A549 treated with DMSO at 1 μM for 4 hours (cell line): ENCODE data around the gene GPBAR1. TPM values are rescaled to one million over a fixed set of nuclear protein-coding genes. Genes with fewer than 3 reads are reported as not detected.

Experiments used
- total RNA-seq: library from RNA; stranded (reverse); fragments of 200-300 nt; extraction: Qiagen RNA extraction; gene quantifications from 5 replicates; pipeline ENCODE4 v1.2.3, GENCODE V29; 2022; ENCODE audit warnings: low read depth

Gene GPBAR1, protein sequence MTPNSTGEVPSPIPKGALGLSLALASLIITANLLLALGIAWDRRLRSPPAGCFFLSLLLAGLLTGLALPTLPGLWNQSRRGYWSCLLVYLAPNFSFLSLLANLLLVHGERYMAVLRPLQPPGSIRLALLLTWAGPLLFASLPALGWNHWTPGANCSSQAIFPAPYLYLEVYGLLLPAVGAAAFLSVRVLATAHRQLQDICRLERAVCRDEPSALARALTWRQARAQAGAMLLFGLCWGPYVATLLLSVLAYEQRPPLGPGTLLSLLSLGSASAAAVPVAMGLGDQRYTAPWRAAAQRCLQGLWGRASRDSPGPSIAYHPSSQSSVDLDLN
- 0.07 to 0.23 TPM (median 0.15 TPM) in 5 replicates for total RNA-seq

GRCh38 chr2:218260742-218261422 lies at the start of gene GPBAR1:
TSS of gene GPBAR1 (plus strand) at chr2:218261015. CDS start at chr2:218262725, 1,710 bp downstream.

GRCh38 chr2:218216674-218217359 lies 44.0 kb upstream of the GPBAR1 start, which contains the start of gene ARPC2:
TSS of gene ARPC2 (plus strand) at chr2:218217189. CDS start at chr2:218217471, 282 bp downstream.

GRCh38 chr2:218269900-218270720 lies 9.3 kb downstream of the GPBAR1 start, which contains the start of the genes AAMP and PNKD:
TSS of gene AAMP (minus strand) at chr2:218270137. CDS start at chr2:218270086, 51 bp downstream.
TSS of gene PNKD (plus strand) at chr2:218270519. CDS start at chr2:218270536, 17 bp downstream.

GRCh38 chr2:218292048-218293014 lies 31.5 kb downstream of the GPBAR1 start, which contains the start of gene TMBIM1:
TSS of gene TMBIM1 (minus strand) at chr2:218292503. CDS start at chr2:218282141, 10,362 bp downstream.

Other genes with a start within 250 kb of the GPBAR1 start
- not detected in 5 replicates for gene RUFY4, start 191.8 kb upstream of the GPBAR1 start, total RNA-seq
- gene CXCR2, start 135.0 kb upstream of the GPBAR1 start, total RNA-seq: 0.13 TPM in 1 of 5 replicates, not detected in the others
- gene CXCR1, start 94.1 kb upstream of the GPBAR1 start, total RNA-seq: not detected in 5 replicates
- 286 to 304 TPM (median 289 TPM) in 5 replicates for gene ARPC2, start 43.8 kb upstream of the GPBAR1 start, total RNA-seq
- 109 to 189 TPM (median 121 TPM) in 5 replicates for gene AAMP, start 9.1 kb downstream of the GPBAR1 start, total RNA-seq
- gene PNKD, start 9.5 kb downstream of the GPBAR1 start, total RNA-seq: 62.1 to 67.0 TPM (median 63.3 TPM) in 5 replicates
- gene TMBIM1, start 31.5 kb downstream of the GPBAR1 start, total RNA-seq: 117 to 131 TPM (median 121 TPM) in 5 replicates
- gene CATIP, start 95.8 kb downstream of the GPBAR1 start, total RNA-seq: 0.14 to 0.16 TPM in 2 of 5 replicates, not detected in the others
- 0.15 to 0.28 TPM (median 0.19 TPM) in 5 replicates for gene SLC11A1, start 121.3 kb downstream of the GPBAR1 start, total RNA-seq
- gene CTDSP1, start 138.9 kb downstream of the GPBAR1 start, total RNA-seq: 63.4 to 83.1 TPM (median 71.7 TPM) in 5 replicates
- 0.16 to 0.33 TPM (median 0.18 TPM) in 5 replicates for gene VIL1, start 158.1 kb downstream of the GPBAR1 start, total RNA-seq